MM.1S (cell line): Measurements from ENCODE around the gene GNAS.

Source experiments
- DNase-seq: peaks from one replicate; pipeline ENCODE4 v3.0.0-alpha.2; 2015
- H2AFZ ChIP-seq: fragments of 300-600 bp; sonication (generic); 2 replicates; pipeline ENCODE4 v1.6.0; 2016; ENCODE audit warnings: antibody characterized with exemption, low read length
- H3F3A ChIP-seq: fragments of 300-600 bp; sonication (generic); 2 replicates; pipeline ENCODE4 v1.6.1; 2016; ENCODE audit warnings: mild to moderate bottlenecking, antibody characterized with exemption, low read length, moderate library complexity, mixed read lengths; ENCODE audit not compliant: insufficient read depth
- H3K27ac ChIP-seq: fragments of 300-600 bp; sonication (generic); 2 replicates; pipeline ENCODE4 v1.5.1; 2016; ENCODE audit warnings: mild to moderate bottlenecking, low read length
- H3K27me3 ChIP-seq: fragments of 300-600 bp; sonication (generic); replicated peaks from 2 replicates; pipeline ENCODE4 v1.6.0; 2016; ENCODE audit warnings: low read length; ENCODE audit not compliant: insufficient read depth
- H3K36me3 ChIP-seq: fragments of 300-600 bp; sonication (generic); replicated peaks from 2 replicates; pipeline ENCODE4 v1.6.1; 2016; ENCODE audit warnings: mild to moderate bottlenecking, low read length, mixed read lengths; ENCODE audit not compliant: insufficient read depth
- H3K4me1 ChIP-seq: fragments of 300-600 bp; sonication (generic); 2 replicates; pipeline ENCODE4 v1.6.1; 2016; ENCODE audit warnings: low read length, mixed read lengths
- H3K4me2 ChIP-seq: fragments of 300-600 bp; sonication (generic); 2 replicates; pipeline ENCODE4 v1.6.0; 2016; ENCODE audit warnings: low read depth, low read length
- H3K4me3 ChIP-seq: fragments of 300-600 bp; sonication (generic); 2 replicates; pipeline ENCODE4 v1.5.1; 2016; ENCODE audit warnings: low read length, mixed read lengths
- H3K79me2 ChIP-seq: fragments of 300-600 bp; sonication (generic); 2 replicates; pipeline ENCODE4 v1.6.1; 2016; ENCODE audit warnings: mixed run types, low read length, mixed read lengths
- H3K9ac ChIP-seq: fragments of 300-600 bp; sonication (generic); 2 replicates; pipeline ENCODE4 v1.6.1; 2016; ENCODE audit warnings: low read length, mixed read lengths
- H3K9me2 ChIP-seq: fragments of 300-600 bp; sonication (generic); replicated peaks from 2 replicates; pipeline ENCODE4 v1.6.1; 2016; ENCODE audit warnings: mild to moderate bottlenecking, low read length, mixed read lengths; ENCODE audit not compliant: insufficient read depth
- H3K9me3 ChIP-seq: fragments of 300-600 bp; sonication (generic); replicated peaks from 2 replicates; pipeline ENCODE4 v1.6.1; 2016; ENCODE audit warnings: mild to moderate bottlenecking, low read length, mixed read lengths; ENCODE audit not compliant: insufficient read depth
- H4K20me1 ChIP-seq: fragments of 300-600 bp; sonication (generic); 2 replicates; pipeline ENCODE4 v1.6.1; 2016; ENCODE audit warnings: mild to moderate bottlenecking, low read length, moderate library complexity, mixed read lengths; ENCODE audit not compliant: insufficient read depth
- EZH2 ChIP-seq: fragments of 300-600 bp; sonication (generic); optimal IDR thresholded peaks from 2 replicates; pipeline ENCODE3; 2017; ENCODE audit warnings: low read depth, mild to moderate bottlenecking, antibody characterized with exemption, low read length, mixed read lengths
- EZH2phosphoT487 ChIP-seq: fragments of 300-600 bp; sonication (generic); IDR thresholded peaks from 2 replicates; pipeline ENCODE4 v1.6.1; 2018; ENCODE audit warnings: antibody characterized with exemption, low read length
- TF ChIP-seq, protein P1 (sequence below): fragments of 300-600 bp; sonication (generic); IDR thresholded peaks from 2 replicates; pipeline ENCODE4 v1.5.1; 2016; ENCODE audit warnings: antibody characterized with exemption, low read length, mixed read lengths

Gene GNAS

GRCh38 chr20:58853976-58854637 lies 1.6 kb downstream of the GNAS start:
- TF ChIP-seq, protein P1, sequence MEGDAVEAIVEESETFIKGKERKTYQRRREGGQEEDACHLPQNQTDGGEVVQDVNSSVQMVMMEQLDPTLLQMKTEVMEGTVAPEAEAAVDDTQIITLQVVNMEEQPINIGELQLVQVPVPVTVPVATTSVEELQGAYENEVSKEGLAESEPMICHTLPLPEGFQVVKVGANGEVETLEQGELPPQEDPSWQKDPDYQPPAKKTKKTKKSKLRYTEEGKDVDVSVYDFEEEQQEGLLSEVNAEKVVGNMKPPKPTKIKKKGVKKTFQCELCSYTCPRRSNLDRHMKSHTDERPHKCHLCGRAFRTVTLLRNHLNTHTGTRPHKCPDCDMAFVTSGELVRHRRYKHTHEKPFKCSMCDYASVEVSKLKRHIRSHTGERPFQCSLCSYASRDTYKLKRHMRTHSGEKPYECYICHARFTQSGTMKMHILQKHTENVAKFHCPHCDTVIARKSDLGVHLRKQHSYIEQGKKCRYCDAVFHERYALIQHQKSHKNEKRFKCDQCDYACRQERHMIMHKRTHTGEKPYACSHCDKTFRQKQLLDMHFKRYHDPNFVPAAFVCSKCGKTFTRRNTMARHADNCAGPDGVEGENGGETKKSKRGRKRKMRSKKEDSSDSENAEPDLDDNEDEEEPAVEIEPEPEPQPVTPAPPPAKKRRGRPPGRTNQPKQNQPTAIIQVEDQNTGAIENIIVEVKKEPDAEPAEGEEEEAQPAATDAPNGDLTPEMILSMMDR: no peak
- TF ChIP-seq EZH2: no peak
- no peak for TF ChIP-seq EZH2phosphoT487
- no peaks in the 10 kb centered on the region; the same call in 1 of the 2 replicates for H3K79me2 ChIP-seq
- H3K9me2 ChIP-seq: no peaks in the 10 kb centered on the region

GRCh38 chr20:58854638-58855471 lies 2.3 kb downstream of the GNAS start:
- peaks cover 80% of the 10 kb centered on the region for H3K27me3 ChIP-seq

More at GRCh38 chr20:58853976-58854637, 1.6 kb downstream of the GNAS start:
- no peak for DNase-seq
- H3K4me1 ChIP-seq: no peaks in the 10 kb centered on the region
- no peak overlapping the region for H3K27ac ChIP-seq
- H3K9me3 ChIP-seq: no peaks in the 10 kb centered on the region
- H2AFZ ChIP-seq: no peak overlapping the region
- H4K20me1 ChIP-seq: no peaks in the 10 kb centered on the region
- H3K27me3 ChIP-seq: peaks cover 81% of the 10 kb centered on the region
- H3K4me3 ChIP-seq: no peak overlapping the region
- no peak overlapping the region for H3K9ac ChIP-seq
- no peaks in the 10 kb centered on the region for H3K36me3 ChIP-seq
- H3F3A ChIP-seq: no peaks in the 10 kb centered on the region
- no peak overlapping the region for H3K4me2 ChIP-seq

DNA sequence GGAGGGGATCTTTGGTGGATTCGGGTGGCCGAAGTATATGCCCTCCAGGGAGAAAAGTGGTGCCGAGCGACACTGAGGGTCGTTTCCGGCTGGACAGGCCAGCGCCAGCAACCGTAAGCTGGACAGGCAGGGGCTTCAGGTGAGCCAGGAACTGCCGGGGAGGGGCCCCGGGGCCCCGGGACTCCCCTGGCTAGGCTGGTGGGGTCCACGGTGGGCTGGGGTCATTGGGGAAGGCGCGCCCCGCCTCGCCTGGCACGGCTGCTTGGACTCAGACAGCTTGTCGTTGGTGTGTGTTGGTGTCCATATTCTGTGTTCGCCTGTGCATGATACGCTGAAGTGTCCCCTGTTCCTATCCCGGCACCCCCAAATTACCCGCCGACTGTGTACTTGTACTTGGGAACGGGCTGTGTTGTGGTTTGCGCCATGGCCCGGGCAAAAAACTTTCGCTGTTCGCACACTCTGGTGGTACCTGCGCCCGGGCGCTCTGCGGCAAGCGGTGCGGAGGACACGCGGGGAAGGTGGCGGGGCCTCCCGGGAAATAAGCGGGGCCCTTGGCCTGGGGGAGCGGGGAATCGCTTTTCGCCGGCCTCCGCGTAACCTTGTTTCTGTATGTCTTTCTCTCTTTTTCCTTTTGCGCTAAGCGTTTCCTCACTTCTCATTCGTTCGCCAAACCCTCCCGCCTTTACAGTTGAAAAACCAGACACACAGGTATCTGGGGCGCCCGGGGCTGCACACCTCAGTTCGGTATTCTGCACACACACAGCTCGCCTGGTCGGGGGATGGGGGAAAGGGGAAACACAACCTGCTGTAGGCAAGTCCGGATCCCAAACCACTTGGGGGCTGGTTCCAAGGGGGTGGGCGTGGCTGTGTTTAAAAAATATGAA lies 3.2 kb downstream of the GNAS start:
- H3K9me3 ChIP-seq: no peaks in the 10 kb centered on the region
- DNase-seq: no peak
- H3F3A ChIP-seq: no peaks in the 10 kb centered on the region
- no peaks in the 10 kb centered on the region for H3K36me3 ChIP-seq
- TF ChIP-seq EZH2phosphoT487 (no peak), EZH2 (no peak)
- TF ChIP-seq, protein P1: no peak
- no peak overlapping the region for H3K27ac ChIP-seq
- no peaks in the 10 kb centered on the region for H3K4me1 ChIP-seq
- H3K79me2 ChIP-seq: no peaks in the 10 kb centered on the region
- no peaks in the 10 kb centered on the region for H4K20me1 ChIP-seq
- H3K9ac ChIP-seq: no peak overlapping the region
- H3K4me2 ChIP-seq: no peak overlapping the region
- H3K9me2 ChIP-seq: no peaks in the 10 kb centered on the region
- H3K27me3 ChIP-seq: peaks cover 76% of the 10 kb centered on the region
- no peak overlapping the region for H3K4me3 ChIP-seq
- no peak overlapping the region for H2AFZ ChIP-seq

More at GRCh38 chr20:58854638-58855471, 2.3 kb downstream of the GNAS start:
- Histone ChIP-seq H3K9ac (no peak overlapping the region), H3K4me2 (peak overlapping the region; percentile 12; the same call in 1 of the 2 replicates), H3K9me2 (no peaks in the 10 kb centered on the region), H2AFZ (no peak overlapping the region), H3F3A (no peaks in the 10 kb centered on the region), H3K9me3 (no peaks in the 10 kb centered on the region), H3K27ac (no peak overlapping the region), H3K4me1 (no peaks in the 10 kb centered on the region), H3K4me3 (no peak overlapping the region), H4K20me1 (no peaks in the 10 kb centered on the region), H3K79me2 (no peaks in the 10 kb centered on the region; the same call in 1 of the 2 replicates), H3K36me3 (no peaks in the 10 kb centered on the region)
- TF ChIP-seq EZH2 (no peak), EZH2phosphoT487 (0 out of 2 replicates have a peak, but pooled peaks have one; percentile 72)
- DNase-seq: no peak
